Nephron progenitor cell (in vitro differentiated cells): ENCODE results near the gene TTBK2.
A peak's percentile ranks its signal among the peaks of the same experiment; 100 is the strongest.

Source experiments
- DNase-seq: peaks from one replicate; pipeline ENCODE4 v3.0.0; 2021
- H3K27ac Mint-ChIP-seq: 2 replicates; pipeline ENCODE4 v1.8.0; 2021; ENCODE audit warnings: mild to moderate bottlenecking, moderate library complexity, mixed read lengths
- H3K27me3 Mint-ChIP-seq: 2 replicates; pipeline ENCODE4 v1.8.0; 2021; ENCODE audit warnings: mild to moderate bottlenecking, low read depth, mixed read lengths; ENCODE audit not compliant: poor library complexity
- H3K36me3 Mint-ChIP-seq: 2 replicates; pipeline ENCODE4 v1.8.0; 2021; ENCODE audit warnings: low read depth, mixed read lengths
- H3K4me1 Mint-ChIP-seq: 2 replicates; pipeline ENCODE4 v1.8.0; 2021; ENCODE audit warnings: mixed read lengths
- H3K4me3 Mint-ChIP-seq: 2 replicates; pipeline ENCODE4 v1.8.0; 2021; ENCODE audit warnings: mild to moderate bottlenecking, moderate library complexity, mixed read lengths
- H3K9me3 Mint-ChIP-seq: 2 replicates; pipeline ENCODE4 v1.8.0; 2021; ENCODE audit warnings: mild to moderate bottlenecking, moderate library complexity, mixed read lengths
- TF ChIP-seq, protein P1 (sequence below): fragments of 200-600 bp; sonication (generic); IDR thresholded peaks from 2 replicates; pipeline ENCODE4 v1.5.0; 2021; ENCODE audit warnings: antibody characterized with exemption

TTBK2 gene

DNA sequence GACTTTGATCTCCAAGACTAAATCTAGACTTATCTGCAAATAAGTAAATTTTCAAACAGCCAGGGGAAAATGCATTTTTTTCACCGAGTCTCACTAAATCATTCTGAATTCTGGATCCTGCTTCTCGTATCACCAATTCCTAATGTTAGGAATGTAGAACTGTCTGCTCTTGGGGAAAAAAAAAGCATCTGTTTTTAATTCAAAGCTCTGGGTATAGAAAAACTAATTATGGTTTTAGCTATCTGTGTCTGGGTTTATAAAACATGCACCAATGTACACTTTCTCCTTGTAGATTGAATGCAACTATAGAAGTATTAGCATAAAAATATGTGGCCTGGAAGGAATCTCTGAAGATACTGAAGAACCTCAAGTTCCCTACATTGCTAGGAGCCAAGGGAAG is 178.9 kb downstream of the TTBK2 start:
- Mint-ChIP-seq H3K36me3 (peaks cover 26% of the 10 kb centered on the region), H3K27me3 (no peaks in the 10 kb centered on the region), H3K4me3 (no peak overlapping the region), H3K9me3 (no peaks in the 10 kb centered on the region), H3K4me1 (peaks cover 25% of the 10 kb centered on the region), H3K27ac (no peak overlapping the region)
- TF ChIP-seq, protein P1, sequence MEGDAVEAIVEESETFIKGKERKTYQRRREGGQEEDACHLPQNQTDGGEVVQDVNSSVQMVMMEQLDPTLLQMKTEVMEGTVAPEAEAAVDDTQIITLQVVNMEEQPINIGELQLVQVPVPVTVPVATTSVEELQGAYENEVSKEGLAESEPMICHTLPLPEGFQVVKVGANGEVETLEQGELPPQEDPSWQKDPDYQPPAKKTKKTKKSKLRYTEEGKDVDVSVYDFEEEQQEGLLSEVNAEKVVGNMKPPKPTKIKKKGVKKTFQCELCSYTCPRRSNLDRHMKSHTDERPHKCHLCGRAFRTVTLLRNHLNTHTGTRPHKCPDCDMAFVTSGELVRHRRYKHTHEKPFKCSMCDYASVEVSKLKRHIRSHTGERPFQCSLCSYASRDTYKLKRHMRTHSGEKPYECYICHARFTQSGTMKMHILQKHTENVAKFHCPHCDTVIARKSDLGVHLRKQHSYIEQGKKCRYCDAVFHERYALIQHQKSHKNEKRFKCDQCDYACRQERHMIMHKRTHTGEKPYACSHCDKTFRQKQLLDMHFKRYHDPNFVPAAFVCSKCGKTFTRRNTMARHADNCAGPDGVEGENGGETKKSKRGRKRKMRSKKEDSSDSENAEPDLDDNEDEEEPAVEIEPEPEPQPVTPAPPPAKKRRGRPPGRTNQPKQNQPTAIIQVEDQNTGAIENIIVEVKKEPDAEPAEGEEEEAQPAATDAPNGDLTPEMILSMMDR: no peak
- no peak for DNase-seq

DNA sequence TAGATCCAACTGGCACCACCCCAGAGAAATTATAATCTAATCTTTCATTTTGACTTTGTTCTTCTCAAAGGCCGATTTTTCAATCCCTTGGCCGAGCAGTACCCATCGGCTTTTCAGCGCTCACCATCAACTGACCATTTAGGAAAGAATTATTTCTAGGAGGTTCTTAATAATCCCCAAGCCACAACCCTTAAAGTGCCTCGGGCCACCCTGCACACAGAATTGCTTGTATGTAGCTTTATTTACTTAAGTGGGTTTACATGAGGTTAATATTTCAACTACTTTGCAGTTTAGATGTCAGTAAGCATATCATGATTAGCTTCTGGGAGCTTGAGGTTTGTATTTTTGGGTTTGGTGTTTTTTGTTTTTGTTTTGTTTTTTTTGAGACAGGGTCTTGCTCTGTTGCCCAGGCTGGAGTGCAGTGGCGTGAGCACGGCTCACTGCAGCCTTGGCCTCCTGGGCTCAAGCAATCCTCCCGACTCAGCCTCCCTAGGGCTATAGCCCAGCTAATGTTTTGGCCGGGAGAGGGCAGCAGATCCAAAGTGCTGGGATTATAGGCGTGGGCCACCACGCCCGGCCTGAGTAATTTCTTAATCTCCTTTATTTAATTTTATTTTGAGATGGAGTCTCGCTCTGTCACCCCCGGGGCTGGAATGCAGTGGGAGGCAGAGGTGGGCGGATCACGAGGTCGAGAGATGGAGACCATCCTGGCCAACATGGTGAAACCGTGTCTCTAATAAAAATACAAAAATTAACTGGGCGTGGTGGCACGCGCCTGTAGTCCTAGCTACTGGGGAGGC is 182.8 kb downstream of the TTBK2 start:
- Mint-ChIP-seq H3K27ac (peak overlapping the region; percentile 54), H3K4me1 (peaks cover 40% of the 10 kb centered on the region)

DNA sequence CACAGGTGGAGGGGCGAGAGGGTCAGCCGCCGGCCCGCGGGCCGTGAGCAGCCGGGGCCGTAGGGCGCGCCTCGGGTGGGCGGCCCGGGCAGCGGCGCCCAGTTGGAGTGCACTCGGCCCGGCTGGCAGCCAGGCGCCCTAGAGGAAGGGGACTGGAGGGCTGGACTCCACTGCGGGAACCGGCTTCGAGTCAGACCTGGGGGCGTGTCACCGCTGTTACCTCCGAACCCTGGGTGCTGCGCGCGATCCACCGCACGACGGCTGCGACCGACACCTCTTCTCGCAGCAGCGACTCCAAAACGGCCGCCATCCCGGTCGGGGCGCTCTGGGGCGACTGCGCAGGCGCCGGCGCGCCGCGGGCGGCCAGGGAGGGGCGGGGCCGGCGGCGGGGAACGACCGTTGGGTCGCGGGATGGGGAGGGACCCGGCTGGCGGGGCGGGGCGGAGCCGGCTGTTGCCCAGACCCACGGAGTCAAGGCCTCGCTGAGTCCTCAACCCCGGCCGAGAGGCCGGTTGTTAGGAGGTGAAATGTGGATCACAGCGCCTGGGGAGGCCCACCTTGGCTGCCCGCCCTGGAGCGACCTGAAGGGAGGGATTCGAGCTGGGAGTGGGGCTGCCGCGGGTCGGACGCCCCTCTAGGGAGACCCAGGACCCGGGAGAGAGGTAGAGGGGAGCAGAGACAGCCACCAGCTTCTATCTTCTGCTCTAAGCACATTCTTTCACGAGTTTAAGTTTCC is 183.6 kb downstream of the TTBK2 start, which contains the start of gene CDAN1:
TSS of gene CDAN1 (minus strand) at position 336 of the 736 bp plus-strand sequence. CDS start at position 310, 26 bp downstream.
- peak; percentile 96 for DNase-seq
- H3K27me3 Mint-ChIP-seq: no peaks in the 10 kb centered on the region
- peaks cover 42% of the 10 kb centered on the region for H3K4me1 Mint-ChIP-seq
- peak within 1 kb of the TSS; percentile 54 for H3K27ac Mint-ChIP-seq
- H3K9me3 Mint-ChIP-seq: no peaks in the 10 kb centered on the region
- TF ChIP-seq, protein P1: no peak
- peaks cover 32% of the 10 kb centered on the region for H3K36me3 Mint-ChIP-seq
- H3K4me3 Mint-ChIP-seq: peak within 1 kb of the TSS; percentile 89

More for the DNA sequence above, 182.8 kb downstream of the TTBK2 start:
- H3K4me3 Mint-ChIP-seq: peak overlapping the region; percentile 81
- TF ChIP-seq, protein P1: no peak
- DNase-seq: no peak
- no peaks in the 10 kb centered on the region for H3K27me3 Mint-ChIP-seq
- no peaks in the 10 kb centered on the region for H3K9me3 Mint-ChIP-seq
- peaks cover 24% of the 10 kb centered on the region for H3K36me3 Mint-ChIP-seq

DNA sequence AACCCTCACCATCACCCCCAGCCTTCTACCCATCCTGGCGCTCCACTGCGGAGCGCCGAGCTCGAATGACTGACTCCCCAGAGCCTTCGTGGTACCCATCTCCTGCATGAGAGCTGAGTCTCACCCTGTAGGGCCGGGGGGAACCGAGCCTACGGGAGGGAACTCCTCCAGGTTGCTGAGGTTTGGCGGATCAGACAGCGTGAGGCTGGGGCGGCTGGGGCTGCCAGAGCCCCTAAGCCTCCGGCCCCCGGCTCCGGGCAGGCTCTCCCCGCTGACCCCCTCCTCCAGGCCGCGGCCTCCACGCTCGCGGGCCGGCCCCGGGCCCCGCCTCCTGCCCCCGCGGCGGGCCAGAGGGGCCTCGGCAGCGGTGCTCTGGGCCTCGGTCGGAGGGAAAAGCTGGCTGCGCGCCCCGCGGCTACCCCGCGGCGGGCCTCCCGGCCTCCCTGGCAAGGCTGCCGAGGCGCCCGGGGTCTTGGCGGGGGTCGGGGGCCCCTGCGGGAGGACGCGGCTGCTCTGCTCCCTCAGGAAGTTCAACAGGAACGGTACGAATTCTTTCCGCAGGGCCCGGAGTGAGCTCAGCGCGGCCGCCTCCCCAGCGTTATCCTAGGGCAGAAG is 184.3 kb downstream of the TTBK2 start:
- TF ChIP-seq, protein P1: no peak
- H3K4me3 Mint-ChIP-seq: peak overlapping the region; percentile 89
- no peak for DNase-seq
- no peaks in the 10 kb centered on the region for H3K27me3 Mint-ChIP-seq
- H3K9me3 Mint-ChIP-seq: no peaks in the 10 kb centered on the region
- H3K27ac Mint-ChIP-seq: peak overlapping the region; percentile 54
- H3K4me1 Mint-ChIP-seq: peaks cover 42% of the 10 kb centered on the region
- H3K36me3 Mint-ChIP-seq: peaks cover 38% of the 10 kb centered on the region

DNA sequence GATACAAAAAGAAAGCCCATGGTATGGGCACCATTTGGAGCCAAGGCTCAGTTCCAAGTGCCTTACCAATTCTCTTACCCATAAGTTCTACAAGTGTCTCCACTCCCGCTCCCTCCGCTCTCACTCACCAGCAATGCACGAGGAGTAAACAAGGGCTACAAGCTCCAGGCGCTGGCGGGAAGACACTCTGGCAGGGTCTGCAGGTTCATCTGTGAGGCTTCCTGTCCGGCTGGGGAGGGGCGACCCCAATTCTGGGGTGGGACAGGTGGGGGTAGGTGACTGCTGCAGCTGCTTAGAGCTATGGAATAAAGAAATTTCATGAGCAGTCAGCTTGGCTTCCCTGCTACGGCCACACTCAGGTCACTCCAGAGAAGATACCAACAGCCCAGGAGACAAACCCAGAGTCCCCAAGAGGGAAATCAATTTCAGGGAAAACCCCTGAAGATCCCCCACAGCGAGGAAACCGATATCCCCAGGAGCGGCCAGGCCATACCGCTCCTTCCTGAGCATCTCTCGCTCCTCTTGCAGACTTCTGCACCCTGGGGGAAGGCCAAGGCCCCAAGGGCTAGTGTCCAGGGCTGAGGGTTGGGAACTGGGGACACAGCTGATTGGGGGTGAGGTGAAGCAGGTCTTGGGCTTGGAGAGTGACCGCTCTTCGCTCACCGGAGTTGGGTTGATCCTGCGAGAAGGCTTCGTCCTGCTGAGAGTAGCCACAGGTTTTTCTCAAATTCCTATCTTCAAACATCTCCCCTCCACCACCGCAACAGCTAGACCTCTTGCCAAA is 185.0 kb downstream of the TTBK2 start:
- DNase-seq: no peak
- H3K27ac Mint-ChIP-seq: peak overlapping the region; percentile 54
- no peaks in the 10 kb centered on the region for H3K27me3 Mint-ChIP-seq
- TF ChIP-seq, protein P1: no peak
- peaks cover 43% of the 10 kb centered on the region for H3K36me3 Mint-ChIP-seq
- H3K4me1 Mint-ChIP-seq: peaks cover 42% of the 10 kb centered on the region
- H3K4me3 Mint-ChIP-seq: peak overlapping the region; percentile 89
- H3K9me3 Mint-ChIP-seq: no peaks in the 10 kb centered on the region
